ENCODE measurements around the gene CMSS1.
A peak's percentile ranks its signal among the peaks of the same experiment; 100 is the strongest.

The CMSS1 gene

DNA sequence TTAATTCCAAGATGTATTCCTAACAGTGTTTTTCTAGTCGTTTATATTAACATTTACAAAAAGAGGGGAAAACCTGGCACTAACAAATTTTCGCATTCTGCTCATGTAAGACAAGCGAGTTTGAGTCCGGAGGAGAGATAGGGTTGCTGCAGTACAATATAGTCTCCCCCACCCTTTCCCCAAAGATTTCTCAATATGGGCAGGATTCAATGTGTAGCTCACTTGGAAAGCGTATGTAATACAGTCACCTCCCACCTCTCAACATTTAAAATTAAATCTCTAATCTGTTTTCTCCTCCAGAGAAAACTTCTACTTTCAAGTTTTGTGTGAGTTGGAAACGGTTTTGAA, 57.9 kb downstream of the CMSS1 start:
- peak; percentile 85 for DNase-seq (ENCODE audit: low read depth)

DNA sequence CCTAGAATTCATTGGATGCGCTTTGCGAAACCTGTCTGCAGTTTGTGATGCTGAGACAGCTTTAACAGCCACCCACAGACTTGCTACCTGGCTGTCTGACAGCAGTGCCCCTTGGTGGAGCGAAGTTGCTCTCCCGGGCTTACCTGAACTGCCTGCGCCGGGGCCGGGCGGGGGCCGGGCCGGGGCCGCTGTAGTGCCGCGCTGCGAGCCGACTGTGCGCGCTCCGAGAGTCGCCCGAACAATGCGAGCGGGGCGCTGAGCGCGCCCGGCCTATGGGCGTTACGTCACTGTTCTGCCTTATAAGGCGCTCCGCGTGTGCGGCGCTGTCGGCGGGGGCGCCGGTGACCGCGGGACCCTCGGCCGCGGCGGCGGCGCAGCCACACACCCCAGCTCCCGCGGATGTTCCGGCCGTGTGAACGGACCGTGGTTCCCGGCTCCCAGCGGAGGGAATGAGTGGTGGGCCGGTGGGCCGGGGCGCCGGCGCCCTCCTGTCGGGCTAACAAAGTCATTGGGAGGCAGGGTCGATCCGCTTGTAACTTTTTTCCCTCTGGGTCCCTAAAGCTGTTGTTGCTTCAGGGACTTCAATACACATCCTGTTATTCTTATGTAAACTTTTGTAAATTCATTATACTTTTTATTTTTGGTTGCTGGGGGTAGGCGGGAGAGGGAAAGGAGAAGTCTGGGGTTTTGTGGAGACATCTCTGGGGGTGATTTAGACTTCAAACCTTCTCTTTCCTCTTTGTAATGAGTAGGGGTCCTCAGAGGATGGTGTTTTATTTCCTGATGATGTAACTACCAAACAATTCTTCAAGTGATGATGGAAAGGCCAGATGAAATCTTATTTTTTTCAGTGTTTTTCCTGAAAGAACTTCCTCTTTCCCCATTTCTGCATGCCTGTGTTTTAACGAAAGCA, 58.5 kb downstream of the CMSS1 start:
- peak; percentile 72 for DNase-seq (ENCODE audit: low read depth)

DNA sequence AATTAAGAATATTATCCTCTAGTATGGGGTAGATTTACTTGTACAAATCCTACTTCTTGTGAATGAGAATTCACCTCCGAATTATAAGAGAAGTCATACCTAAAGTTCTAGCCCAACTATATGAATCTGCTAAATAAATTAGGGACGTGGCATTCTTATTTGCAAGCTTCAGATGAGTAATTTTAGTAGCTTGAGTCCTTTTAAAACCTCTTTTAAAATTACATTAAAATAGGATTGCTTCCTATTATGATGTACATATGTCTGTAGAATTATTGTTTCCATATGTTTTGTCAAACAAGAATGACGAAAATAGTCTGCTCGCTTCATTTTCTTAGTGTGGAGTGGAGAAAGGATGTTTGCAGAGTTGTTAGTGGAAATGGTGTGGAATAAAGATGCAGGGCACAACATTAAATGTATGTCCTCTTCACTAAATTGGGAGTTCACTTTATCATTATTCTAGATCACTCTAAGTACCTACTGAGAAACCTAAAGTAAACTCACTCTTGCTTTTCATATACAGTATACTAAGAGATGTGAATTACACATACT, 59.4 kb downstream of the CMSS1 start:
- DNase-seq (ENCODE audit: low read depth), result no peak

DNA sequence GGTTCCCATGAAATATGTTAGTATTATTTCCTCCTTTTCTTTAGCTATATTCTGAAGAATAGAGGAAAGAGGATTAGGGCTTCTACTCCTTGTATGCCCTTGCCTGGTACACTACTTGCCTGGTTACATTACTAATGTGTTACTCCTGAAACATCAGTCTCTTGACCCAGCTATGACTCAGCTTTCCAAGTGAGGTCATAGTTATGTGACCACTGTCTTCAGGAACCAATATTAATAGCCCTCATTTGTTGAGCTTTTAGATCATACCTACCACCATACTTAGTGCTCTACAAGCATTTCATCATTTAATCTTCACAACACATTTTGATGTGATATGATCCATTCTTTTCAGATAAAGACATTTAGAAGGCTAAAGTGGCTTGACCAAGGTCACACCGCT, 60.3 kb downstream of the CMSS1 start:
- DNase-seq (ENCODE audit: low read depth), result peak; percentile 91

DNA sequence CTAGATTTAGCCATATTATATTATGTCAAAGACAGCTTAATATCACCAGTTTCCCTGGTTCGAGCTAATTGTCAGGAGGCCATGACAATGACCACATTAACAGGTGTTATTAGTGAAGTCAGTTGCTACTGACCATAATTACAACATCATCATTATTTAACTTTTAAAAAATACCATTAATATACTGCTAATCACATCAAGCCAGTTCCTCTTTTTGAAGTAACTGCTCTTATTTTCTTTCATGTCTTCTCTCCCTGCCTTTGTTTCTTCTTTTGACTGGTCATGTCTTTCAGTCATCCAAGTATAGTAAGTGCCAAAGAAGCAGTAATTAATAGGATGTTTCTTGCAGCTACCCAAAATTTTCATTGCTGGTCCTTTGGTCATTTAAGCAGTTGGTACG, 61.6 kb downstream of the CMSS1 start:
- DNase-seq (ENCODE audit: low read depth), result no peak

DNA sequence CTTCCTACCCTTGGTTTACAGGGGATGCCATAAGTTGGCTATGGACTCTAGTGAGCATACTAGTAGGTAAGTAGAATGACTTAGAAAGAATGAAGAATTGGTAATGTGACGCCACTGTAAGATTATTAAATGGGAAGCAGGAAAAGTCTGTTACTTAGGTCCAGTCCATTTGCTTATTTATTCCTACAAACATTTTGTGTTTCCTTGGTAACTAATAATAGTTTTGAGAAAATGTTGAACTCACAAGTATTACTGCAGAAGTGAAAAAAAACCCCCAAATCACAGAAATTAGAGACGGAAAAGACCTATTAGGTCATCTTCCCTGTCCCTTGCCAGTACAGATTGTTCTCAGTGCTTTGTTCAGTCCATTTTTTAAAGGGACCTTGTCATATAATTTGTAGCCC, 63.5 kb downstream of the CMSS1 start:
- DNase-seq (ENCODE audit: low read depth), result no peak

DNA sequence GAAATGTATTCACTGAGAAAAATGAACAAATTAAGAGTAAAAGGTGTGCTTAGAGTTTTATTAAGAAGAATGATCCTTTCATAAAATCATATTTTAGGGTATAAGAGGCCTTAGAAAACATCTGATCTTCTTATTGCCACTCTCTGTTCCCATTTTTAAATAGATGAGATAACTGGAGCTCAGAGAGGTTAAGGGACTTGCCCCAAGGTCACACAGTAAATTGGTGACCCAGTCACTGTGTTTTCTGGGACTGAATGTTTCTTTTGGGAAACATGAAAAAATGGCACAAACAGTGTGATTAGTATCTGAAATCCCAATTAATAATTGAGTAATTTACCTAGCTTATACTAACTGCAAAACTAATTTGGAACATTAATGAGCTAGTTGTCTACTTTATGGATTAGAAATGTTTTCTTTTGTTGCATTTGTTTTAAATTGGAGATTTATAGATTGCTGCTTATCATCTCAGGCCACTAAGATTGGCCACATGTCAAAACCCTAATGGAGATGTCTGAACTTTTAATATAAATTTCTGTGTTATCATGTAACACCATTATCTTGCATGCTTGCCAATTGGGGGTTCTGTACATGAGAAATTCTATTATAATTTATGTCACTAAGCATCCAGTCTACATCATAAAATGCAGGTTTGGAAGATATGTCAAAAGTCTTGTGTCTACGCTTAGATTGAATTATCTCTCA, 64.9 kb downstream of the CMSS1 start:
- DNase-seq (ENCODE audit: low read depth), result no peak

DNA sequence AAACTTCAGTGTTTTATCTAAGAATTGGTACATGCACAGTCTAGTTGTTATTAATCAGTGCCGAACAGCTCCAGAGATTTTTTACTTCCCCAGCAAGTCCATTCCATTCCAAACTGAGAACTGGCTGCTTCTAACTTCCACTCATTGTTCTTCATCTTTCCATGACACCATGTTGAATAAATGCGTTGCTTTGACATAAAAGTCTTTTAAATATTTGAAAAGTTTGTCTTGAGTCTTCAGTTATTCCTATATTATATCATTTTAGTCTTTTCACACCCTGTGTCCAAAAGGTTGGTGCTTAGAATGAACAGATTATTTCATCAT, 65.4 kb downstream of the CMSS1 start:
- no peak for DNase-seq (ENCODE audit: low read depth)

DNA sequence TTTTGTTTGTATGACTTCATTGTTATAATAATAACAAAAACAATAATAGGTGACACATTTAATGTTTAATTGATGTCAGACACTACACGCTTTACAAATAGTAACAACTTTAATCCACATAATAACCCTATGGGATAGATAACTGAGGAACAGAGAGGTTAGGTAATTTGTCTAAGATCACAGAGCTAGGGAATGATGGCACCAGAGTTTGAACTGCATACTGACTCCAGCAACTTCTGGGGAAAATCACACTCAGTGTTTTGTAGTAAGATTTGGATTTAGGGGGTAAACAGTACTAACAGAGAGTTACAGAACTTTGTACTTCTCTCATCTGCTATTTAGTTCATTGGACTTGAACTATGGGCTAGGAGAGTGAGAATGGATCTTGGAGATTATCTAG, 66.0 kb downstream of the CMSS1 start:
- no peak for DNase-seq (ENCODE audit: low read depth)

DNA sequence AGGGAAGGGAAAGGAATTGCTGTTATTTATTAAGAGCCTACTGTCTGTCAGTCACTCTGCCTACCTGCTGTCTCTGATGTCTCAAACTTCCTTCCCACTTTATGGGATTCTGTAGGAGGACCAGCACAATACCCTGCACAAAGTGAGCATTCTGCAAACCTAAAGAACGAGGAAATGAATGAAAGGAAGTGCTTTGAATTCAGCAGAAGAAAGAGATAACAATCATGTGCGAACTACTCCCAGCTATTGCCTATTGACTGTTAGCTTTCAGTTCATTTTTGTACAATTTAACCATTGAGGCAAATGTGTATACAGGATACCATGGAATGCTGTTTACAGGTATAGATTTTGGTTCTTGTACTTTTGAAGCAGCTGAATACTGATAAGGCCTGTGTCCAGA, 66.8 kb downstream of the CMSS1 start:
- no peak for DNase-seq (ENCODE audit: low read depth)

DNA sequence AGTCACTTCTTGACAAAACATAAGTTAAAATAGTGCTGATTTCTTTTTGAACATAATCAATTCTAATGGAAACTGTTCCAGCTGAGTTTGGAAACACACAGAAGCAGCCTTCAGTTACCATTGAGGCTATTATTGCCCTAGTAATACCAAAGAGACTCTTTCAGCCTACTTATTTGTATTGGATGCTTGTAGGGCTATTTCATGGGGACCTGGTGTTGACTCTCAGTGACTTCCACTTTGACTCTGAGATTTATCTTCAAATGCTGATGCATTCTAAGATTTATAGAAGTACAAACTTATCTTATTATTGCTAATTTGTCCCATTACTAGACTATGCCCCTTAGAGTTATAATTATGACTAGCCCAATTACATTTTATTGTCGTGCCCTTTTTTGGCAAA, 67.4 kb downstream of the CMSS1 start:
- DNase-seq (ENCODE audit: low read depth), result no peak

DNA sequence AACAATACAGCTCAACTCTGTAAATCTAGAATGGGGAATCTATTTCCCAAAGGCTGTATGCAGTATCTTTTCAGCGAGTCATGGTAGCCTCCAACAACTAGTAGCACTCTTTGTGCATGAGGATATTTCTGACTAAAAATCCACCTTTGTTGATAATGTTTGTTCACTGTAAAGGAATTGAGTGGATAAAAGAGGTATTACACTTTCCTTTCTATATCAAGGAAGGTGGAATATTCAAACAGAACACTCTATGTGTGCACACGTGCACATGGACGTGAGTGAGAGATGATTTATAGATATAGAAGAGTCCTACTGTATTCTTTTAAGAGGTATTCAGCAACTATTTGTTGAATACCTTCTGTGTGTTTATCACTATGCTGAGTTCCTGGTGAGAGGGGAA, 68.2 kb downstream of the CMSS1 start:
- DNase-seq (ENCODE audit: low read depth), result no peak

DNA sequence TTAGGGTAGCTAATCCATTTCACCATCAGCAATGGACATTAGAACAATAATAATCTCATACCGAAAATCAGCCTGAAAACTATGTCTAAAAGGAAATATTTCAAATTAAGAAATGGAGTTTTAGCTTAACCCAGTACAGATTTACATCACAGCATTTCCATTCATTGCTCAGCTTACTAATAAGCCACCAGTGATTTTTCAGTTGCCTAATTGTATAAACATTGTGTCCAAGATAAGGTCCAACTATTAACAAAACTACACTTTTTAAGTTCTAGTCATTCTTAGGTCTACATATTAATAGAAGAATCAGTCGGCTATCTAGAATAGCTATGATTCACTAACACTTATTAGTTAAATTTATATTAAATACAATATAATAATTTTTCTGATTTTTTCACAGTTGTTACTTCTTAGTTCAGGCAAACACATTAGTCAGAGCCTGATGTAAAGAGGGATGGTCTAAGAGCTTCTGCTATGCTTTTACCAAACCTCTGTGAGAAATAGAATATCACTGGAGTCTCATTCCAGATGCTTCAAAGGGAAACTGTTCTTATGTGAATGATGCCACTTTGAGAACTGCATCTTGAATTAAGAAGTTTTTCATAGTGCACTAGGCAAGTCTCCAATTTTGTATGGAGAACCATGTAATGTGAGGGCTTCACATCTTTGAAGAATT, 74.1 kb downstream of the CMSS1 start:
- DNase-seq (ENCODE audit: low read depth), result peak; percentile 78

DNA sequence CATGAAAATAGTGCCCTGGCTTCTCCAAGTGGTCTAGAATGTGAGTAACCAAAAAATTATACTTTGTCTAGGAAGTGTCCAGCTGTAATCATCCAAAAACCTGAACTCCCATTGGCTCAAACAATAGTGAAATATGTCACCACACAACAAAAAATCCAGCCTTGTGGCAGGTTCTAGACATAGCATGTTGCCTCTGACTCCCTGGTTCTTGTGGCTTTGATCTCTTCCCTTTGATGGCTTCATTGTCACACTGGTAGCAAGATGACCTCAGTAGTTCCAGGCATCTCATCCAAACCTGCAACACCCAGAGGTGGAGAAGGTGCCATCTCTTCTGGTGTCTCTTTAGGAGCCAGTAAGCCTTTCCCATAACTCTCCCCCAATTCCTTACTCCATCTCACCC, 74.7 kb downstream of the CMSS1 start:
- no peak for DNase-seq (ENCODE audit: low read depth)

DNA sequence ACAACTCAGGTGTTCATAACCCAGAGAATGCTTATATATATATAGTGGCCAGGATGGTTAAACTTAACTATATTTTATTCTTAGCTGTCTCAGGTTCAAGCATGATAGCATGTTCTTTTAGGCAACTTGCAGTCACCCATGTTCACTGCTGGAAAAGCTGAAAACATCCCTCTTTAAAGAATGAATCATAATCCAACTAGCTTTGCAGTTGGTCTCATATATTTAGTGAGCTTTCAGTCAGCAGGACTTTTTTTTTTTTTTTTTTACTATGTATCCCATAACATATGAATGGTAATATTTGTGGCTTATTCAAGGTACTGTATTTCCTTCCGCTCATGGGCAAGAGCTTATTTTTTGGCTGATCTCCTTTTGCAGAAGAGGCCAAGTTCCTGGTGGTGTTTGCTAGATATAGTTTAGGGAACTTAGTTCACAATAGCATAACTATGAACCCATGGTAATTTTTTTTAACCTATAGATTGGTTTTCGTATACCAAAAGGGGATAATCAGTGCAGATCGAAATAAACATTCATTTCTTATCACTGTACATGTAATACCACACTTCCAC, 77.6 kb downstream of the CMSS1 start:
- DNase-seq (ENCODE audit: low read depth), result no peak

DNA sequence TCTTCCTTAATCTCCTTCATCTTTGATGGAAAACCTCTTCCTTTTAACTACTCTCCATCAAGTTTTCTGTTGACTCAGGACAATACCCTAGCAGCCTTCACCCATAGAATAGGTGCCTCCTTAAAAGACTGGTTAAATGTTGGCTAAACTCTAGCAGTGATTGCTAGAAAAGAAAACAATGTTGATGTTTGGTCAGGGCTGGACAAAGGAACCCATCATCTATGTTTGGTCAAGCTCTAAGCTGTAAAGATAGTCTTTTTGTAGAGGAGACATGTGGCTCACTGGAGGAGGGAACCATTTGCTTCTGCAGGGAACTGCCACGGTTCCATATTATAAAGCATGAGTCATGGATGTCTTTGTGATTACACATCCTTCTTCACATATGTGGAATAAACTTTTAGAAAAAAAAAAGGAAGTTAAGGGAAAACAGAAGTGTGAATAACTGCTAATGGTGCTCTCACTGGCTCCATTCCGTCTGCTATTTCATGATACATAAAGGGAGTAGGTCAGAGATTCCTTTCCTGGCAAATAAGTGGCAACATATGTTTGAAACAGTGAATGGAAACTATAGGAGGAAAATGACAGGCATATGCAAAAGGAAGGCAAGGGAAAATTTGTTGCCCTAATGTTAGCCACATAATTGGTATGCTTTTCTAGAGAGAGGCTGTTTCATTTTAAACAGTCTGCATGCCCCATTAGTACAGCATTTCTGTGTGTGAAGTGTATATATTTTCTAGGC, 78.2 kb downstream of the CMSS1 start:
- peak; percentile 84 for DNase-seq (ENCODE audit: low read depth)

DNA sequence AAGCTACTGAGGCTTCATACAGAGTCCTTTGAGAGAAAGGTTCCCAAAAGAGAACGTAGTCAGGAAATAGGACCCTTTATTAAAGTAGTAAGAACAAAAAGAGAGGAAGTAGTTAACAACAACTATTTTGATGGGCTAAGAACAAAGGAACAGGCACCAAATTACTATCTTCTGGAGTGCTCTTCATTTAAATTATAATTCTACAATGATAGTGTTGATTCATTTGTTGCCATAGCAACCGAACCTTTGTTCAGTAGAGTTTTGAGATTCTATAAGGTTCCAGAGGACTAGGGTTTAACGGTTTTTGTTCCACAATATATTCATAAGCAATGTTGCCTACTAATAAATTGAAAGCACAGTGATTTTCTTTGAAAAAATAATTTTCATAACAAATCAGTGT, 78.8 kb downstream of the CMSS1 start:
- DNase-seq (ENCODE audit: low read depth), result no peak

DNA sequence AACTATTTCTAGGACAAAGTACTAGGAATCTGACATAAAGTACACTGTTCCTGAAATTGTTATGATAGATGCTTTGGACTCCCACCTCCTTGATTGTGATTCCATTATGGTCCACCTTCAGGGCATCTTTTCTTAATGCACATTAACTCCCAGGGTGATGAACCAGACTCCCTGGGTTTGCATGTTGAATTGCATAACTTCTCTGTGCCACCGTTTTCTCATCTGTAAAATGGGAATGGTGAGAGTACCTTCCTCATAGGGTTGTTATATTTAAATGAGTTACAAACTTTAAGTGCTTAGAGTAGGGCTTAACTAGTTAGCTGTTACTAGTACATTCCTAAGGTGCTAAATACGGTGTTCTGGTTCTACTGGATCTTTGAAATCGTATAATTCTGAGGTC, 81.9 kb downstream of the CMSS1 start:
- no peak for DNase-seq (ENCODE audit: low read depth)

DNA sequence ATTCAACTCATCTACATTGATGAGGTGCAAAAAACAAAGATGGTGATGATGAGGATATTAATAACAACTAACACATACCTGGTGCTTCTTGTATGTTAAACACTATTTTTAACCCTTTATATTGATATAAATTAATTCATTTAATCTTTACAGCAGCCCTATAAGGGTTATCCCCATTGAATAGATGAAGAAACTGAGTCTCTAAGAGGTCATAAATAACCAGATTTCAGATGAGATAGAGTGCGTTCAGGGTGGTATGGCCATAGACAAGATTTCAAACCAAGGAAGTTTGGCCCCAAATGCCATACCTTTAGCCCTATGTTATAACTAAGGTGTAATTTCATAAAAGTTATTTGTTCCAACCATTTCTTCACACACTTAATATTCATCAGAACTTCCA, 82.6 kb downstream of the CMSS1 start:
- DNase-seq (ENCODE audit: low read depth), result no peak

DNA sequence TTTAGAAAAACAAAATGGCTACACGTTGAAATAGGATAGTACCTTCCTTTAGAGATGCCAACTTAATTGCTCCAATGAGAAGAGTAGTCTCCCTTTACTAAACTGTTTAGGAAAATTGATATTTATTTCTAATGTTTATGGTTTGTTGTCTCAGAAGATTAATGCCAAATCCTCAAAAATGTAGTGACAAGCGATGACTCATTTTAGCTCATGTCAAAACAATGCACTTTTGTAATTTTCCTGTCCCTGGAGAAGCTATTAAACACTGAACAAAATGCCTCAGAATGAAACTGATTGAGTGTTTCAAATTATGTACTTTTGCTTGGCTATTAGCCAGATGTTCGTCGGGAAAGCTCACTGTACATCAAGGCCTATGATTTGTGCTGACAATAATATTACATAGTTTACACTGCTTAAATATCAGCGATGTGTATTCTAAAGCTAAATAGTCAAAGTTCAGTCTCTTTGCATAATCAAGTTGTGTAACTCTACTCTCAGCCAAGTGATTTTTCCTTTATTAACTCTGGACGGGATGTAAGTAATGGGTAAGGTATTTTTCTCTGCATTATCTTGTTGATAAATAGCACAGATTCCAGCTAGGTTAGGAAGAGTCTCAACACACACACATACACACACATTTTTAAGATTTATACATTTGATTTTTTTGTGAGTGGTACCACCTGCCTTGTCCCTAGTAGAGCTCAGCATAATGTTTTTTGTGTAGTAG, 83.7 kb downstream of the CMSS1 start:
- DNase-seq (ENCODE audit: low read depth), result peak; percentile 86

DNA sequence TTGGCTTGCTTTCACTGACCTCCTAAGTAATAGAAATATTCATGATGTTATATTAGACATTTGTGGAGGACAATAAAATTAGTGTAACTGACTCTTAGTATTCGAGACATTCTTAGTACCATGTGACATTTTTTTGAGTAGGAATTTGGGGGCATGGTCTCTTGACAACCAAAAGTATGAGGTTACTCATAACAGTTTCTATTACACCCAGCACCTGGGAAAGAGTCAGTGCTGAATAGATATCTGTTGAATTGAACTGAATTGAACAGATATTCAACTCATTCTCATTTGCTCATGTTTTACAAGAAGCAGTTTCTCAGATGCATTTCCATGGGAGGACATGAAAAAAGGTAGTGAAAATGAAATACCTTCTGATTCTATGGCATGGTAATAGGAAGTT, 84.4 kb downstream of the CMSS1 start:
- no peak for DNase-seq (ENCODE audit: low read depth)

Measured in amniotic epithelial cell (primary cell).